Right cardiac atrium (tissue), 5 donors: ENCODE results near the gene SERPINE3. TPM values are rescaled to one million over a fixed set of nuclear protein-coding genes. Genes with fewer than 3 reads are reported as not detected.

Source experiments
- ATAC-seq, 2 donors: fragments of 200-7000 bp; cut with Tn5 transposase; one replicate each; pipeline versions ENCODE4 v1.8.0 to v1.9.1; 2020; ENCODE audit warnings: moderate library complexity in 2 of 2, mild to moderate bottlenecking in 1 of 2
- DNase-seq, 3 donors: peaks; one replicate each; pipeline ENCODE4 v3.0.0-alpha.2; 2020
- H3K27ac ChIP-seq: one replicate; pipeline ENCODE4 v1.5.1; 2013; ENCODE audit warnings: mild to moderate bottlenecking, low read length, control low read depth, moderate library complexity
- H3K27me3 ChIP-seq: one replicate; pipeline ENCODE4 v1.6.1; 2013; ENCODE audit not compliant: control insufficient read depth, insufficient read depth
- H3K4me1 ChIP-seq: one replicate; pipeline ENCODE4 v1.6.1; 2013; ENCODE audit warnings: low read length; ENCODE audit not compliant: control insufficient read depth, insufficient read depth
- H3K4me3 ChIP-seq: one replicate; pipeline ENCODE4 v1.5.1; 2013; ENCODE audit warnings: low read length, control low read depth
- H3K9me3 ChIP-seq: one replicate; pipeline ENCODE4 v1.6.1; 2013; ENCODE audit warnings: low read length; ENCODE audit not compliant: control insufficient read depth
- WGBS: extraction: QIAGEN DNeasy Blood & Tissue Kit; methylation state at CpG from one replicate; pipeline ENCODE4 v1.1.7; 2013; 5-methylcytosine and 5-hydroxymethylcytosine counted together
- intact Hi-C, 4 donors: fragments of 100-400 bp; cut with DNase I; formaldehyde crosslinking; loops; one replicate each; pipeline versions ENCODE4 v1.11.0 to v1.14.0; 2022 to 2023
- long read RNA-seq, 4 donors: library from polyadenylated mRNA; unstranded; transcript quantifications; one replicate each; pipeline ENCODE4 v2.0.0, GENCODE V29; 2020 to 2021
- polyA plus RNA-seq: library from polyadenylated mRNA; stranded (reverse); fragments of 200-250 nt; gene quantifications from one replicate; pipeline ENCODE4 v1.2.3, GENCODE V29; 2013
- total RNA-seq, 4 donors: library from RNA; stranded (reverse); fragmentation: NEBNext Ultra II Directional; extraction: Animal tissue kit (Norgen Biotek cat#: 25700); gene quantifications; one replicate each; pipeline ENCODE4 v1.2.1, GENCODE V29; 2021
- donor health status: healthy with polysubstance abuse.
- donor health status: DM: no; HTN: yes; CAD: no.
- donor health status: DM: no; HTN: no; CAD: no.
- donor health status: DM: no; HTN: yes; CAD: no; lungs with severe emphysema.
- donor health status: DM: yes; HTN: yes; CAD: no.

Gene SERPINE3
- not detected for total RNA-seq
- not detected for polyA plus RNA-seq
- long read RNA-seq, donor 1, partial matches to known transcripts, result 0 of 3 reads
- long read RNA-seq, donor 1, other reads (novel, unspliced or antisense), result 3 of 3 reads
- long read RNA-seq, donor 2, result 0 reads
- long read RNA-seq, donor 3, partial matches to known transcripts, result 0 of 2 reads
- long read RNA-seq, donor 3, other reads (novel, unspliced or antisense), result 2 of 2 reads
- long read RNA-seq, donor 4, result 0 reads

DNA sequence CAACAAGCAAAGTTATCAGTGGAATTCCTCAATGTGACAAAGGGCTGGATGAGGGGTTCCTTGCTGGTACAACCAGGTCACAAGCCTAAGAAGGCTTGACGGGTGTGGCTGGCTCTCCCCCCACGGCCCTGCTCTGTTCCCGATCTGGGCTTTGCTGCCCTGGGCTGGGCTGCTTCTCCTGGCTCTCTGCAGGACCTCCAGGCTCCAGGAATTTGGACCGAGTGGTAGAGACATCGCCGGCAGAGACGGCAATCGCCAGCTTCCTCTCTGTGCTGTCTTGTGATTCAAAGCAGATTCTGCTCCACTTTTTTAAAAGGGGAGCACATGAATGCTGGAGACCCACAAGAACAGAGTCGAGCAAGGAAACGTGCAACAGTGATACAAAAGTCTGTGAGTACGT lies at the start of gene SERPINE3:
Gene SERPINE3, plus strand, starts transcription at position 338 of the 400 bp plus-strand sequence. CDS start 1,401 bp downstream, outside the sequence.
- Histone ChIP-seq H3K4me3 (no peak within 1 kb of the TSS), H3K9me3 (no peaks in the 10 kb centered on the region), H3K27me3 (no peaks in the 10 kb centered on the region), H3K4me1 (no peaks in the 10 kb centered on the region), H3K27ac (no peak within 1 kb of the TSS)
- DNase-seq (no peak), ATAC-seq (no peak)
- 75% methylated on average over 11 of the region's 11 CpGs for WGBS
- intact Hi-C loops, result no loop called here

DNA sequence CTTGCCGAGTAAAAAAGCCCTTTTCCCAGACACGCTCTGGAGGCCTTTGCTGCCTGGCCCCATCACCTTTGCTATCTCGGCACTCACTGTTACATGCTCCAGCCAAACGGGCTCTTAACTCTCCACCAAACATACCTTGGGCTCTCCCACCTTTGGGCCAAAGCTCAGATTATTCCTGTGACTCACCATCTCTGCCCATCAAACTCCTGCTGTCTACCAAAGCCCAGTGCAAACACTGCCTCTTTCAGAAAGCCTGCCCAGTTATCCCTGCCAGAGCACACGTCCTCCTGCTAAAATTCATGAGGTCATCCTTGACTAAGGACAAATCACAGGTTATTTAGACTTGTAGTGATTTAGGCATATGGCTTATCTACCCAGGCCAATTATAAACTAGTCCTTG lies 48.1 kb upstream of the SERPINE3 start:
- DNase-seq (no peak), ATAC-seq (peak; percentile 40 to 55)
- Histone ChIP-seq H3K4me3 (no peak overlapping the region), H3K27me3 (no peaks in the 10 kb centered on the region), H3K4me1 (no peaks in the 10 kb centered on the region), H3K27ac (no peak overlapping the region), H3K9me3 (no peaks in the 10 kb centered on the region)
- intact Hi-C loops, result no loop called here
- 53% methylated on average over 5 of the region's 5 CpGs for WGBS

DNA sequence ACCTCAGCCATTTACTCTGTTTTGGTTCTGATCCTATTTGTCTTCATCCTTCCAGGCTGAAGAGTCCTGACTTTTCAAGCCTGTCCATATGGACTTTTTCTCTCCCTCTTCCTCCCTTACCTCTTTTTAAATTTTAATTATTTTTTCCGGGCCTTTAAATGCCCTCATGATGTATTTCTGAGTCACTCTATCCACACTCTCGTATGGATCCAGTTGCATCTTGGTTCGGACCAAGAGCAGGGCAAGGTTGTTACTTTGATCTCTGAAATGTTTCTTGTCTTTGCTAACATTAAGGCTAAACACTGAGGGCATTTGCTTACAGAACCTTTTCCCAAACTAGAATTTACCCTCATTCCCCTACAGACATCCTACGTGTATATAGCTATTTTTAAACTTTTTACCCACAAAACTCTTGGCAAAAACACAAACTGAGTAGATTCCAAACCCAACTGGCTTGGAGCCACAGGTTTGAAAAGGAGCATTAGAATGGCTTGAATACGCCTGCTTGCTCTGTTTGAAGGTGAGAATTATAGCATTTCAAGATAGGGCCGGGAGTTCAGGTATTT lies 47.4 kb upstream of the SERPINE3 start:
- H3K9me3 ChIP-seq, result no peaks in the 10 kb centered on the region
- H3K27ac ChIP-seq, result no peak overlapping the region
- no peaks in the 10 kb centered on the region for H3K4me1 ChIP-seq
- DNase-seq, result no peak
- WGBS, result 50% methylated on average over 6 of the region's 6 CpGs
- ATAC-seq, result no peak
- no peak overlapping the region for H3K4me3 ChIP-seq
- intact Hi-C loops, result no loop called here
- H3K27me3 ChIP-seq, result no peaks in the 10 kb centered on the region

DNA sequence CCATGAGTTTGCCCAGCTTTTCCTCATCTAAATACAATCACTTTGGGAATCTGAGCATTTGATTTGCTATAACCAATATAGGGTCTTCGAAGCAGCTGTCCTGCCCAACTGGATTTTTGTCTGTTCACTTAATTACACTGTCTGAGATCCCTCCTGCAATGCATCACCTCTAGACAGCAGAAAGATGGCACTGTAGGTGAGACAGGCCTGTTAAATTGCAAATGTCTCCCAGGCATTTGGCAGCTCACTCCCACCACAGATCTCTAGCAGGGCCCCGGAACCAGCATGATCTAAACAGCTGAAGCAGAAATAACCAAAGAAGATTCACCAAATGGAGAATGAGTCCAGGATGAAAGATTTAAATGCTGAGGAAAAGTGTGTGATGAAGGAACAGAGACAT lies 41.9 kb upstream of the SERPINE3 start:
- DNase-seq (no peak), ATAC-seq (no peak)
- intact Hi-C loops, result no loop called here
- no peak overlapping the region for H3K27ac ChIP-seq
- H3K4me1 ChIP-seq, result no peaks in the 10 kb centered on the region
- no peak overlapping the region for H3K4me3 ChIP-seq
- no peaks in the 10 kb centered on the region for H3K9me3 ChIP-seq
- H3K27me3 ChIP-seq, result no peaks in the 10 kb centered on the region
- WGBS, result 77% methylated on average over 2 of the region's 2 CpGs

DNA sequence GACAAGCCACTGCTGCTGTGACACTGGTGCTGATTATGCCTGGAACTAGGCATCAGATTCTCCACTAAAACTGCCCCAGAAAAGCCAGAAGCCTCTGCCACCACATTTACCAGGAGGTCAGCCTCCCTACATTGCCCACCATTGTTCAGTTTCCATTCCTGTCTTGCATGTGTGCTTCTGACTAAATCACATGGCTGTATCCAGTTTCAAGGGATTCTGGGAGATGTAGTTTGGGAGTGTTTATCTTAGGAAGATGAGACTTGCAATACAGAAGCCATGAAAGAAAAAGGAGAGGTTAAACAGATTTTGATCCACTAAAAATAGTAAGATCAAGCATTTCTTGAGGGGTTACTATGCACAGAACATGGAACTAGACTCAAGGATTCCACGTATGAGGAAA lies 40.7 kb upstream of the SERPINE3 start:
- H3K27me3 ChIP-seq, result no peaks in the 10 kb centered on the region
- no peak for ATAC-seq
- WGBS, result 94% methylated on average over 1 of the region's 1 CpG
- no peak overlapping the region for H3K27ac ChIP-seq
- no peaks in the 10 kb centered on the region for H3K4me1 ChIP-seq
- intact Hi-C loops, result no loop called here
- H3K9me3 ChIP-seq, result no peaks in the 10 kb centered on the region
- no peak overlapping the region for H3K4me3 ChIP-seq
- DNase-seq, result no peak

DNA sequence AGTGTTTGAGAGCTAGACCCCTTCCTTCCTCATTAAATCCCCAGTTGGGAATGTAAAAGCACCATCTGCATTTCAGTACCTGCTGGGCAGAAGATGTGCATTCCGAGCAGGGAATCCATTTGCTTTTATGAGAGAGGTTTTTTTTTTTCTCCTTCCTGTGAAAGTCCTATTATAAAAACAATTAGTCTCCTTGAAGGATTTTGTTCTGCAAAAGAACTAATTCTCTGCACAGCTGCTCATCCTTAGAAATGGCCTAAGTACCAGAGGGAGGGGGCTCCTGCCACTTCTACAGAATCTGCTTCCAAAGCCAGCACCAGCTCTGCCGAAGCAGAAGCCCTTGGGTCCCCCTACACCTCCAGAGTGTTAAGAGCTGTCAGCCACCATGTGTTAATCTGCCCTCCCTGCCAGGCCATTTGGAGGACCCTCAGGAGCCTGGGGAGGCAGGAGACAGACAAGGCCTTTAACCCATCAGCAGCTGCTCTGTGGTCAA lies 36.4 kb upstream of the SERPINE3 start:
- DNase-seq, result no peak

DNA sequence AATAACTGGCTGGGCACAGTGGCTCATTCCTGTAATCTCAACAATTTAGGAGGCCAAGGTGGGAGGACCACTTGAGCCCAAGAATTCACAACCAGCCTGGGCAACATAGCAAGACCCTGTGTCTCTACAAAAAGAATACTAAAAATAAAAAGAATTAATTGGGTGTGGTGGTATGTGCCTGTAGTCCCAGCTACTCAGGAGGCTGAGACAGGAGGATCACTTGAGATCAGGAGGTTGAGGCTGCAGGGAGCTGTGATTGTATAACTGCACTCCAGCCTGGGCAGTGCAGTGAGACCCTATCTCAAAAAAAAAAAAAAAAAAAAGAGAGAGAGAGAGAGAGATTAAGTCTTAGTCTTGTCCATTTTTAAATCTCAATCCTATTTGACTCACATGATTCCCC lies 35.6 kb upstream of the SERPINE3 start:
- Histone ChIP-seq H3K9me3 (no peaks in the 10 kb centered on the region), H3K4me1 (no peaks in the 10 kb centered on the region), H3K27ac (no peak overlapping the region), H3K4me3 (no peak overlapping the region), H3K27me3 (no peaks in the 10 kb centered on the region)
- DNase-seq (no peak), ATAC-seq (no peak)
- intact Hi-C loops, result no loop called here

More for the DNA sequence above, 36.4 kb upstream of the SERPINE3 start:
- no peaks in the 10 kb centered on the region for H3K9me3 ChIP-seq
- WGBS, result 80% methylated on average over 2 of the region's 2 CpGs
- no peak overlapping the region for H3K27ac ChIP-seq
- no peak overlapping the region for H3K4me3 ChIP-seq
- H3K27me3 ChIP-seq, result no peaks in the 10 kb centered on the region
- intact Hi-C loops, result no loop called here
- no peak for ATAC-seq
- no peaks in the 10 kb centered on the region for H3K4me1 ChIP-seq

DNA sequence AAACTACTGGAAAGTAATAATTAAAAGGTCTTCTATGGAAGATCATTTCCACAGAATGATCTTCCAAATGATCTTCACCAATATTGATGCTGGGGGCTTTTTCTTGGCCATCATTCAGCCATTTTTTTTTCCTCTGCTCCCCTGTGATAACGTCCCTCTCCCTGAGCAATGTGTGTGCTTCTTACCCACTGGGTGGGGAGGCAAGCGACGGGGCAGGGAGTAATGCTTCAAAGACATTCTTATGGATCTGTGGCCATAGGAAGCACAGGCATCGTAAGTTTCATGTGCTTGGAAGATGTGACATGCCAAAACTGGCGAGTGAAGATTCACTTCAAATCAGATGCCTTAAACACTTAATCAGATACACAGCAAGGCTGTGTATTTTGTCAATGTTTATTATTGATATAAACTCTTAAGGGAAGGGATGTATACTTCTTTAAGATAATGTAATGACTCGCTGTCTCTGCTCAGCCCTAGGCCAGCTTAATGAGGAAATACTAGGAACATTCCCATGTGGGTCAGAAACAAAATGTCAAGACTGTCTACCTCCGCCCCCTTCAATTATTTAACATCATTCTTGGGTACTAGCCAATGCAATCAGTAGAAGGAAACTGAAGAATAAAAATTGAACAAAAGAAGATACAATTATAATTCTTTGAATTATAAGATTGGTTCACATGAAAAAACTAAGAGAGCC lies 34.1 kb upstream of the SERPINE3 start:
- Histone ChIP-seq H3K4me1 (no peaks in the 10 kb centered on the region), H3K4me3 (no peak overlapping the region), H3K27me3 (no peaks in the 10 kb centered on the region), H3K27ac (no peak overlapping the region), H3K9me3 (no peaks in the 10 kb centered on the region)
- ATAC-seq (no peak), DNase-seq (no peak)
- 74% methylated on average over 7 of the region's 7 CpGs for WGBS
- intact Hi-C loops, result no loop called here

DNA sequence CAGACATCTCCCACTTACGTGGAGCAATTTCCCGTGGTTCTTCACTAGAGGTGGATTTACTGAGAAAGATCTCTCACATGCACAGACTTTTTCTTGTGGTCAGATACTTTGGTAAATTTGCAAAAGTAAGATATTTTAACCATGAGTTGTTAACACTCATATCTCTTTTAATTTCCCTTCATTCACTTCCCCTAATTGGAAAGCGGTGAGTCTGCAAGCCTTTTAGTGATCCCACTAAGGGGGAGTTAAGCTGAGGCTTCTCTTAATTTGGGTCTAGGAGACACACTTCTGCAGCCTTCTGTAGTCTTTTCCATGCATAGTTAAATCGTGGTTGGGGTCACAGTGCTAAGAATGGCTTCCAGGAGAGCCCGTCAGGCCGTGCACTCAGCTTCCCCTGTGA lies 30.7 kb upstream of the SERPINE3 start:
- ATAC-seq, result no peak
- DNase-seq, result no peak
- no peaks in the 10 kb centered on the region for H3K9me3 ChIP-seq
- no peaks in the 10 kb centered on the region for H3K4me1 ChIP-seq
- H3K27ac ChIP-seq, result no peak overlapping the region
- 70% methylated on average over 6 of the region's 6 CpGs for whole genome bisulfite sequencing
- no peak overlapping the region for H3K4me3 ChIP-seq
- no peaks in the 10 kb centered on the region for H3K27me3 ChIP-seq
- intact Hi-C loops, result no loop called here

DNA sequence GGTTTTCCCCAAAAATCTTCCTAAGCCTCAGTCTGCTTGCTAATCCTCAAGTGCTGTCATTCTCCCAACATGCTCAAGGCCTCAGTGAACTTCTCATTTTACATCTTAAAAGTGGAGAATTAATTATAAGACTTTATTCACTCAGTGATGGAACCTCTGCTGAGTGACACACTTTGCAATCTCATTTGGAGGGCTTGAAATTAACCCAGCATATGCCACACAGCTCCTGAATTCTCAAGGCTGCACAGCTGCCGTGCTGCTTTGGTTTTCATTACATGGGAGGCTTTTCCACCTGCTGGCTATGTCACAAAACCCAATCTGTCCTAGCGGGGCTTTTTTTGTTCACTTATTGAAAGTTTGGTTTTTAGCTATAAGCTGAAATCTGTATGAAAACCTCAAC lies 28.3 kb upstream of the SERPINE3 start:
- no peak overlapping the region for H3K4me3 ChIP-seq
- no peaks in the 10 kb centered on the region for H3K27me3 ChIP-seq
- intact Hi-C loops, result no loop called here
- peaks cover 3% of the 10 kb centered on the region for H3K4me1 ChIP-seq
- H3K27ac ChIP-seq, result no peak overlapping the region
- H3K9me3 ChIP-seq, result no peaks in the 10 kb centered on the region
- DNase-seq (no peak), ATAC-seq (no peak)
- WGBS, result 91% methylated on average over 2 of the region's 2 CpGs

DNA sequence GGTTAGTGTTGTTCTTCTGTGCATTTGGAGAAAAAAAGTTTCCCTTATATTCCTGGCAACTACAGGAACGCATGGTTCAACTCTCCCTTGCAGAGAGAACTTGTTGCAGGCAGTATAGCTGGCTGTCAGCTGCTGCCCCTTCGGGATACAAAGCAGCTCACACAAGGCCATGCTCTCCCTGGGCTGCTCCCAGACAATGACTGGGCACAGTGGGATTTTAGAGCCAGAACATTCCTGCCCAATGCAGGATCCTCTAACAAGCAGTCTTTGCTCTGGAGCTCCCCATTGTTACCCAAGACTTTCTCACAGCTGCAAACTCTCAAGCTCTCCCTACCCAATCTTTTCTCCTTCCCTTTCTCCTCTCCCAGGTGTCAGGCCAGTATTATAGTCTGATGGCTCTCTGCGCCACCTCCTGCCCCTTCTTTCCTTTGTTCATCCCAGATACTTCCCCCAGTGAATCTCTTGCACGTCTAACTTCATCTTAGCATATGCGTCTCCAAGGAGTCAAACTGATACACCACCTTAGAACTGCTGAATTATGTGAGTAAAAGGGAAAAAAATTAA lies 27.5 kb upstream of the SERPINE3 start:
- 93% methylated on average over 5 of the region's 5 CpGs for WGBS
- Histone ChIP-seq H3K27me3 (no peaks in the 10 kb centered on the region), H3K27ac (no peak overlapping the region), H3K9me3 (no peaks in the 10 kb centered on the region), H3K4me1 (peaks cover 3% of the 10 kb centered on the region), H3K4me3 (no peak overlapping the region)
- no peak for DNase-seq
- intact Hi-C loops, result no loop called here
- no peak for ATAC-seq
